Tibial nerve (tissue), 4 donors: ENCODE measurements around the gene LST1. TPM values are rescaled to one million over a fixed set of nuclear protein-coding genes. Genes with fewer than 3 reads are reported as not detected.
A peak's percentile ranks its signal among the peaks of the same experiment; 100 is the strongest.

Experiments used
- DNase-seq, 2 donors: peaks; one replicate each; pipeline ENCODE4 v3.0.0-alpha.2; 2019; ENCODE audit warnings: low spot score in 2 of 2
- H3K27ac ChIP-seq, 4 donors: fragments of 200-600 bp; sonication (generic) in 3 of 4; one replicate each; pipeline ENCODE4 v1.5.1; 2017 to 2019; ENCODE audit warnings: mild to moderate bottlenecking in 1 of 4
- H3K27me3 ChIP-seq, 2 donors: fragments of 200-600 bp; sonication (generic) in 1 of 2; one replicate each; pipeline versions ENCODE4 v1.5.1 to v1.6.0; 2017 to 2019
- H3K36me3 ChIP-seq, 3 donors: fragments of 200-600 bp; sonication (generic); one replicate each; pipeline ENCODE4 v1.5.1; 2018 to 2019
- H3K4me1 ChIP-seq, 4 donors: fragments of 200-600 bp; sonication (generic) in 3 of 4; one replicate each; pipeline ENCODE4 v1.5.1; 2017 to 2019
- H3K4me3 ChIP-seq, 4 donors: fragments of 200-600 bp; sonication (generic) in 3 of 4; one replicate each; pipeline ENCODE4 v1.5.1; 2017 to 2019; ENCODE audit warnings: mild to moderate bottlenecking in 1 of 4, moderate library complexity in 1 of 4
- H3K9me3 ChIP-seq, 4 donors: fragments of 200-600 bp; sonication (generic) in 3 of 4; one replicate each; pipeline ENCODE4 v1.5.1; 2017 to 2019
- CTCF ChIP-seq, 5 experiments: fragments of 200-600 bp in 3 of 5; fragments of 450-650 bp in 2 of 5; sonication (generic) in 3 of 5; IDR thresholded peaks; one replicate each; pipeline ENCODE4 v1.5.1; 2016 to 2019; ENCODE audit warnings: antibody characterized with exemption in 5 of 5, mild to moderate bottlenecking in 3 of 5, moderate library complexity in 2 of 5
- EP300 ChIP-seq, 2 donors: sonication (generic); formaldehyde crosslinking; IDR thresholded peaks; one replicate each; pipeline ENCODE4 v1.6.1; 2017; ENCODE audit warnings: antibody characterized with exemption in 2 of 2, mild to moderate bottlenecking in 1 of 2
- POLR2A ChIP-seq, 2 donors: fragments of 450-650 bp; IDR thresholded peaks; one replicate each; pipeline ENCODE4 v1.6.1; 2017; ENCODE audit warnings: antibody characterized with exemption in 2 of 2, mild to moderate bottlenecking in 2 of 2, moderate library complexity in 2 of 2
- WGBS, 2 donors: methylation state at CpG; one replicate each; pipeline ENCODE4 v1.1.5; 2018; 5-methylcytosine and 5-hydroxymethylcytosine counted together
- total RNA-seq, 4 donors: library from RNA; depleted of rRNA; stranded (reverse); fragments of >200 nt; gene quantifications; one replicate each; pipeline ENCODE4 v1.1.0, GENCODE V29; 2016

LST1 gene
- total RNA-seq, 4 donors from 2014 or later = 15.7 to 86.5 (median 20.8) TPM

- TF ChIP-seq POLR2A (IDR thresholded peaks at IDR 0.05) = no peak
- TF ChIP-seq EP300 (IDR thresholded peaks at IDR 0.05) = no peak
- TF ChIP-seq CTCF (IDR thresholded peaks at IDR 0.05) = no peak
- no peaks in the 10 kb centered on the region for H3K9me3 ChIP-seq
- no peaks in the 10 kb centered on the region for H3K36me3 ChIP-seq
- no peak overlapping the region for H3K4me3 ChIP-seq
- 72 to 78% methylated on average over 8 of the region's 8 CpGs for WGBS, 2 donors
- H3K4me1 ChIP-seq = peaks cover 0 to 1% (median under 1%) of the 10 kb centered on the region in 4 donors
- no peak overlapping the region for H3K27ac ChIP-seq
- DNase-seq = no peak
- no peaks in the 10 kb centered on the region for H3K27me3 ChIP-seq
Measured at GRCh38 chr6:31614075-31614619, 28.1 kb downstream of the LST1 start.

DNA sequence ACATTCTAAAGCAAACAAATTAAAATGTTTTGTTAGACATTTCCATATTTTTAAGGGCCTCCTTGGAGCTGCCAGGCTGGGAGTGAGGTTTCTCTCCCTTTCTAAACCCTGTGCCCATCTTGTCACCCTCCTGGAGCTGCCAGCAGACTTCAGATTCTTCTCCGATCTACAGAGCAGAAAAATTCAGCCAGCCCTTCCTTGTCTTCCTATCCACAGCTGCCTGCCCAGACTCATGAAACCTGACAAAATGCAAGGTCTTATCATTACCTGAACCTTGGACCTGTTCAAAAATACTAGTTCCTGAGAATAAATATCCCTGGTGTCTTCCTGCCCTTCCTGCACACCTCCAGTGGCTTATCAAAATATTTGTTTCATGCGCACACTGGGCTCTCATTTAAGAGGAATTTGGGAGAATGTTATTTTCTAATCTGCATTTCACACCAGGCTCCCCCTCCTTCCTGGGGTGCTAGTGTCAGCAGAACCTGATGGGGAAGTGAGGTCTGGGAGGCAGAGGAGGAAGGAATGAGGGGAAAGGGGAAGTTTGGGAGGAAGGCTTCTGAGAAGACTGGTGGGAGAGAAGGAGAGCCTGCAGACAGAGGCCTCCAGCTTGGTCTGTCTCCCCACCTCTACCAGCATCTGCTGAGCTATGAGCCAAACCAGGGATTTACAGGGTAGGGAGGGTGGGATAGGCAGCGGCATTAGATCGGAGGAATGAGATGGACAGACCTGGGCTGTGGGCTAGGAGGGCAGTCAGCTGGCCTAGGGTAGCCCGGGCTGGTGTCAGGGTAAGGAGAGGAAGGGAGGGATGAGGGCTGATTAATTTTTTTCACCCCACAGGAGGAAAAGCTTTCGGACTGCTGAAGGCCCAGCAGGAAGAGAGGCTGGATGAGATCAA lies 28.9 kb downstream of the LST1 start, which contains the start of gene AIF1:
Gene AIF1, plus strand, starts transcription at position 551 of the 895 bp plus-strand sequence. Its CDS starts 96 bp downstream, at position 647.
- H3K27me3 ChIP-seq = no peaks in the 10 kb centered on the region
- H3K36me3 ChIP-seq = no peaks in the 10 kb centered on the region
- TF ChIP-seq CTCF (IDR thresholded peaks at IDR 0.05) (no peak), EP300 (IDR thresholded peaks at IDR 0.05) (peak in 1 of 2 donors; percentile 29), POLR2A (IDR thresholded peaks at IDR 0.05) (no peak)
- H3K27ac ChIP-seq = peak within 1 kb of the TSS in 3 of 4 donors; percentile 35 to 53 (median 40)
- peak within 1 kb of the TSS in 3 of 4 donors; percentile 3 to 39 (median 18) for H3K4me3 ChIP-seq
- no peak for DNase-seq
- H3K9me3 ChIP-seq = no peaks in the 10 kb centered on the region
- WGBS, 2 donors = 58 to 59% methylated on average over 6 of the region's 6 CpGs
- H3K4me1 ChIP-seq = peaks cover 0 to 6% (median 2%) of the 10 kb centered on the region in 4 donors

DNA sequence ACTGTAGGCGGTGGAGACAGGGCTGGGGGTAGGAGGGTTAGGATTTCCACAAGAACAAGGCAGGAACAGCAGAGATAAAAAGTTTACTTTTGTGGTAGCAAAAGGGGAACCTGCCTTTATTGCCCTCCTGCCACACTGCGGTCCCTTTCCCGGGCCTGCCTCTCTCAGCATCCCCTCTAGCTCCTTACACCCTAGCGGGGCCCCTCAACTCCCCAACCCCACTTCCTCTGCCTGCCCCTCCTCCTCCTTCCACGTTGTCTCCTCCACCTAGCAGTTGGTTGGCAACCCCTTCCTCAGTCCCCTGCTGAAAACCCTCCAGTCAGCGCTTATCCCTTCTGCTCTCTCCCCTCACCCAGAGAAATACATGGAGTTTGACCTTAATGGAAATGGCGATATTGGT lies 29.7 kb downstream of the LST1 start:
- 35 to 50% methylated on average over 7 of the region's 7 CpGs for WGBS, 2 donors

DNA sequence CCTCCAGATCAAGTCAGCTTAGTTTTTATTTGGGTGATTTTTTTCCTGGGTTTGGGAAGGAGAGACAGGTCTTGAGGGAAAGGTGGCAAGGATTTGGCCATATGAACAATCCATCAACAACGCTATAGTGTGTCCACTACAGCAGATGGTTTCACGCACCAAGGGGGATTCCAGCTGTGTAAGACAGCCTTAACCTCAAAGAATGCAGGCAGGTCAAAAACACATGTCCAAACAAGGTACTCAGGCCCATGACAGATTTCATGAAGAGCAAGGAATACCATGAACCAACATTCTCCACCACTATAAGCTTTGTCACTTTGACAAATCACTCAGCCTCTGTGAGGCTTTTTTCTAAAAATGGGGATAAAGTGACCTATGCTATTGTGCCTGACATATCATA lies 30.9 kb downstream of the LST1 start:
- no peaks in the 10 kb centered on the region for H3K27me3 ChIP-seq
- no peak overlapping the region for H3K4me3 ChIP-seq
- TF ChIP-seq EP300 (IDR thresholded peaks at IDR 0.05) (no peak), POLR2A (IDR thresholded peaks at IDR 0.05) (no peak), CTCF (IDR thresholded peaks at IDR 0.05) (no peak)
- peaks cover 0 to 13% (median 9%) of the 10 kb centered on the region in 4 donors for H3K4me1 ChIP-seq
- H3K36me3 ChIP-seq = no peaks in the 10 kb centered on the region
- H3K27ac ChIP-seq = no peak overlapping the region
- no peak for DNase-seq
- no peaks in the 10 kb centered on the region for H3K9me3 ChIP-seq
- WGBS, 2 donors = 84 to 91% methylated on average over 2 of the region's 2 CpGs

More for the DNA sequence above, 29.7 kb downstream of the LST1 start:
- TF ChIP-seq POLR2A (IDR thresholded peaks at IDR 0.05) (no peak), CTCF (IDR thresholded peaks at IDR 0.05) (no peak), EP300 (IDR thresholded peaks at IDR 0.05) (no peak)
- no peak for DNase-seq
- Histone ChIP-seq H3K27me3 (no peaks in the 10 kb centered on the region), H3K27ac (peak overlapping the region in 3 of 4 donors; percentile 35 to 53 (median 40)), H3K9me3 (no peaks in the 10 kb centered on the region), H3K4me1 (peaks cover 0 to 6% (median 2%) of the 10 kb centered on the region in 4 donors), H3K4me3 (peak overlapping the region in 3 of 4 donors; percentile 3 to 39 (median 18)), H3K36me3 (no peaks in the 10 kb centered on the region)
